Loucy (cell line): ENCODE data around the gene SCAPER.

Experiments
- CTCF ChIP-seq: fragments of 200-600 bp; sonication (generic); conservative IDR thresholded peaks from 2 replicates; pipeline ENCODE4 v1.5.1; 2014; ENCODE audit warnings: mild to moderate bottlenecking, antibody characterized with exemption, low read length
- EZH2phosphoT487 ChIP-seq: fragments of 200-600 bp; IDR thresholded peaks from 2 replicates; pipeline ENCODE4 v1.6.1; 2018; ENCODE audit warnings: antibody characterized with exemption, mild to moderate bottlenecking, moderate library complexity, borderline replicate concordance

GRCh38 chr15:76916369-76916768, 11.2 kb upstream of the SCAPER start:
- TF ChIP-seq EZH2phosphoT487: no peak
- no peak for TF ChIP-seq CTCF
